ENCODE measurements around the gene ZDHHC20.

Gene ZDHHC20

DNA sequence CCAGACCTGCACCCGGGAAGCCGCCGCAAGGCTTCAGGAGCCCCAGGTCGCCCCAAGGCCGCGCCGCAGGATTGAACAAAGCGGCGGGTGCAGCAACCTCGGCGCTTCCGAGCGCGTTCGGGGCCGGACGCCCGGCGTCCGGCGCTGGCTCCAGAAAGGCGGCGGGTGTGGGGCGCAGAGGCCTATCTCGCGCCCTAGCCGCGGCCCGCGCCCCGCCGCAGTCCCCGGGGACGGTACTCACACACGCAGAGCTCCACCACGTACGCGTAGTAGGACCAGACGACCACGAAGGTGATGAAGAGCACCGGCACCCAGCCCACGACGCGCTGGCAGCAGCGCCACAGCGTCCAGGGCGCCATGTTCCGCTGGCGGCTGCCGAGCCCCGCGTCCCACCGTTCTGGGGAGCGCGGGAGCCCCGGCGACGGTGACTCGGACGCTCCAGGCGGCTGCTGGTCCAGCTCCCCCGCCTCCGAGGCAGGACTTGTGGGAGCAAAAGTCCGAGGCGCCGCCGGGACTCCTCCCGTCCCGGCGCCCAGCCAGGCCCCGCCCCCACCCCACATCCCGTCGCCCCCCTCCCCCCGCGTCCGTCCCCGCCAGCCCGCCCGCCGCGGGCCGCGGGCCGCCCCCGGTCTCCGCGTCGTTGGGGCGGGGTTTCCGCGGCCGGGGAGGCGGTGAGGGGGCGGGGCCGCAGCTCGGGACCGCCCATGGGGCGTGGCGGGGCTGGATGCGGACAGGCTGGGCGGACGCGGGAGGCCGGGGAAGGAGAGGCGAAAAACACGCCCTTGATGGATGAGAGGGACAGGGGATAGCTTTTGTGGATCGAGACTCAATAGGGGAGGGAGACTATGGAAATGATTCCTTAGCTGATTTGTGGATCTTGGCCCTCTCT is at the start of gene ZDHHC20:
Gene ZDHHC20 (minus strand): TSS at position 491 of the 889 bp plus-strand sequence. CDS start 132 bp downstream, at position 359.
- H3K36me3 ChIP-seq (replicated peaks; ENCODE audit: low read depth, low read length), result no peaks in the 10 kb centered on the region
- H4K20me1 ChIP-seq (ENCODE audit: insufficient read depth, low read length), result peaks cover 19% of the 10 kb centered on the region
- H3K27me3 ChIP-seq (ENCODE audit: low read depth, low read length), result no peaks in the 10 kb centered on the region
- TF ChIP-seq EZH2phosphoT487 (IDR thresholded peaks at IDR 0.05; ENCODE audit: low read depth), result no peak
- H3K9me3 ChIP-seq (ENCODE audit: insufficient read depth, low read length), result no peaks in the 10 kb centered on the region
- peak within 1 kb of the TSS; percentile 56 for H3K27ac ChIP-seq (ENCODE audit: low read length)
- peaks cover 18% of the 10 kb centered on the region for H3K4me1 ChIP-seq (ENCODE audit: low read length)
- peak within 1 kb of the TSS; percentile 100 for H2AFZ ChIP-seq (ENCODE audit: low read depth, low read length)
- peak within 1 kb of the TSS; percentile 93 for H3K4me2 ChIP-seq (ENCODE audit: low read length)
- peak within 1 kb of the TSS; percentile 88 for H3K4me3 ChIP-seq (ENCODE audit: low read length)
- H3K9ac ChIP-seq (ENCODE audit: low read length), result peak within 1 kb of the TSS; percentile 84
- peaks cover 48% of the 10 kb centered on the region for H3K79me2 ChIP-seq (ENCODE audit: low read length)

DNA sequence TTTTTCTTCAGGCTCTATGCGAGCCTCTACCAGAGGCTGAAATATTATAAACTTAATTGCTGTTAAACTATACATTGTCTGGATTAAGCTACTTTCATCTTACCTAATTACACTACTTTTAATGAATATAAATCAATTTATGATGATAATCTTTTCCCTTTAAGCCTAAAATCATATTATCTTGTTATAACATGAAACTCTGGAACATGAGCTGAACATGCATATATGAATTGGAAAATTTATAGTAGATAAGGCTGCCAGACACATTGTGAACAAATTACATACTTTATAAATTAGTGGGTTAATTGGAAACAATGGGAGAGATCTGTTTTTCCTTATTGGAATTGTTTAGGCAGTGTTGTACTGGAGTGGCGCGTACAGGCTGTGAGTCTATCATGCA is 45.3 kb upstream of the ZDHHC20 start:
- Histone ChIP-seq H3K4me1 (ENCODE audit: low read length) (no peaks in the 10 kb centered on the region), H4K20me1 (ENCODE audit: insufficient read depth, low read length) (no peaks in the 10 kb centered on the region), H2AFZ (ENCODE audit: low read depth, low read length) (no peak overlapping the region), H3K27me3 (ENCODE audit: low read depth, low read length) (no peaks in the 10 kb centered on the region), H3K79me2 (ENCODE audit: low read length) (no peaks in the 10 kb centered on the region), H3K9ac (ENCODE audit: low read length) (no peak overlapping the region), H3K9me3 (ENCODE audit: insufficient read depth, low read length) (no peaks in the 10 kb centered on the region), H3K4me2 (ENCODE audit: low read length) (no peak overlapping the region), H3K36me3 (replicated peaks; ENCODE audit: low read depth, low read length) (peaks cover 8% of the 10 kb centered on the region), H3K4me3 (ENCODE audit: low read length) (no peak overlapping the region), H3K27ac (ENCODE audit: low read length) (no peak overlapping the region)
- TF ChIP-seq EZH2phosphoT487 (IDR thresholded peaks at IDR 0.05; ENCODE audit: low read depth) (no peak), CTCF (IDR thresholded peaks at IDR 0.05; ENCODE audit: low read depth, low read length) (no peak)

DNA sequence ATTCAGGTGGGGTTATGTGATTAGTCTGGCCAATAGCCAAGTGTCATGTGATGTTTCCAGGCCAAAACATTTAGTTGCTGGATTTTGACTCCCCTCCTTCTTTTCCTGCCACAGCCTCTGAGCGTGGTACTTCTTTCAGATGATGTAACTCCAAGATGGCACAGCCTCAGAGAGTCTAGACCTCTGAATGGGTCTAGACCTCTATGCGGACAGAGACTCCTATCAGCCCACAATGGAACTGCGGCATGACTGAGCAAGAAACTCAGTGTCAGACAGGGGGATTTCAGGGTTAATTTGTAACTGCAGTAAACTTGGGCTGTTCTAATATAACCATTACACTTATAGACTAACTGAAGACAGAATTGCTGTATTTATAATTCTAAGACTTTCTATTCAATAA is 42.6 kb upstream of the ZDHHC20 start:
- no peaks in the 10 kb centered on the region for H4K20me1 ChIP-seq (ENCODE audit: insufficient read depth, low read length)

GRCh38 chr13:21486322-21486721 is 27.2 kb upstream of the ZDHHC20 start:
- no peaks in the 10 kb centered on the region for H4K20me1 ChIP-seq (ENCODE audit: insufficient read depth, low read length)
- peaks cover 10% of the 10 kb centered on the region; the same call in 1 of the 2 replicates for H3K9me3 ChIP-seq (ENCODE audit: insufficient read depth, low read length)
- peaks cover 17% of the 10 kb centered on the region for H3K36me3 ChIP-seq (replicated peaks; ENCODE audit: low read depth, low read length)
- TF ChIP-seq CTCF (IDR thresholded peaks at IDR 0.05; ENCODE audit: low read depth, low read length) (no peak), EZH2phosphoT487 (IDR thresholded peaks at IDR 0.05; ENCODE audit: low read depth) (no peak)
- no peaks in the 10 kb centered on the region for H3K4me1 ChIP-seq (ENCODE audit: low read length)
- H2AFZ ChIP-seq (ENCODE audit: low read depth, low read length), result no peak overlapping the region
- H3K4me3 ChIP-seq (ENCODE audit: low read length), result no peak overlapping the region
- H3K4me2 ChIP-seq (ENCODE audit: low read length), result no peak overlapping the region
- H3K9ac ChIP-seq (ENCODE audit: low read length), result no peak overlapping the region
- H3K27ac ChIP-seq (ENCODE audit: low read length), result no peak overlapping the region
- H3K79me2 ChIP-seq (ENCODE audit: low read length), result no peaks in the 10 kb centered on the region
- H3K27me3 ChIP-seq (ENCODE audit: low read depth, low read length), result no peaks in the 10 kb centered on the region

More for the DNA sequence above, 42.6 kb upstream of the ZDHHC20 start:
- H3K4me1 ChIP-seq (ENCODE audit: low read length), result no peaks in the 10 kb centered on the region
- peaks cover 8% of the 10 kb centered on the region for H3K36me3 ChIP-seq (replicated peaks; ENCODE audit: low read depth, low read length)
- H3K27me3 ChIP-seq (ENCODE audit: low read depth, low read length), result no peaks in the 10 kb centered on the region
- TF ChIP-seq EZH2phosphoT487 (IDR thresholded peaks at IDR 0.05; ENCODE audit: low read depth) (no peak), CTCF (IDR thresholded peaks at IDR 0.05; ENCODE audit: low read depth, low read length) (no peak)
- no peaks in the 10 kb centered on the region for H3K79me2 ChIP-seq (ENCODE audit: low read length)
- no peak overlapping the region for H3K4me3 ChIP-seq (ENCODE audit: low read length)
- no peak overlapping the region for H3K27ac ChIP-seq (ENCODE audit: low read length)
- H3K9me3 ChIP-seq (ENCODE audit: insufficient read depth, low read length), result no peaks in the 10 kb centered on the region
- no peak overlapping the region for H3K4me2 ChIP-seq (ENCODE audit: low read length)
- H2AFZ ChIP-seq (ENCODE audit: low read depth, low read length), result no peak overlapping the region
- H3K9ac ChIP-seq (ENCODE audit: low read length), result no peak overlapping the region

Measured in OCI-LY3 (cell line).